HepG2 (cell line): ENCODE results near the gene BCAN. TPM values are rescaled to one million over a fixed set of nuclear protein-coding genes. Genes with fewer than 3 reads are reported as not detected.

ENCODE experiments used
- ATAC-seq: fragments of 200-7000 bp; cut with Tn5 transposase; 3 replicates; pipeline ENCODE4 v1.9.1; 2020; ENCODE audit warnings: mild to moderate bottlenecking, moderate library complexity
- BruUV-seq: library from RNA; stranded (reverse); fragments of 400-500 nt; replicated peaks from 2 replicates; lab custom pipeline; 2021; lab: Mats Ljungman, UMichigan
- CTCF ChIA-PET: fragments of 300-600 bp; formaldehyde crosslinking; extraction: SDS; loops from one replicate; lab custom pipeline; 2021; ENCODE audit warnings: low total read pairs, inconsistent platforms, low intra/inter-chr PET ratio; lab: Yijun Ruan, JAX
- POLR2A ChIA-PET: fragments of 350-600 bp; sonication (Branson Sonifier 250); formaldehyde crosslinking; loops from one replicate; lab custom pipeline; 2020; ENCODE audit warnings: antibody characterized with exemption, inconsistent platforms; lab: Yijun Ruan, JAX
- DNase-seq: peaks from one replicate; pipeline ENCODE4 v3.0.0-alpha.2; 2015; ENCODE audit warnings: low spot score
- FAIRE-seq: peaks from 3 replicates; lab custom pipeline; 2011; peaks lifted over from hg19 to GRCh38; lab: Jason Lieb, UNC
- H2AFZ ChIP-seq: one replicate; pipeline ENCODE4 v1.6.1; 2011; ENCODE audit warnings: low read length, inconsistent platforms
- H3K27ac ChIP-seq: fragments of 300-600 bp; 3 replicates; pipeline ENCODE4 v1.8.0; 2011; ENCODE audit warnings: mixed run types, mild to moderate bottlenecking, mixed read lengths, low read length, inconsistent platforms; ENCODE audit not compliant: insufficient read depth; ENCODE audit errors: extremely low read length
- H3K27me3 ChIP-seq, 2 experiments: fragments of 200-600 bp in 1 of 2; 2 replicates in 1 of 2; 3 replicates in 1 of 2; pipeline versions ENCODE4 v1.6.0 to v1.8.0; 2011; ENCODE audit warnings: low read length in 2 of 2, mild to moderate bottlenecking in 2 of 2, moderate library complexity in 2 of 2, inconsistent platforms in 1 of 2; ENCODE audit not compliant: insufficient read depth in 2 of 2, control insufficient read depth in 1 of 2
- H3K36me3 ChIP-seq, 2 experiments: fragments of 200-600 bp in 1 of 2; replicated peaks in 1 of 2; 2 replicates in 1 of 2; 3 replicates in 1 of 2; pipeline versions ENCODE4 v1.5.1 to v1.8.0; 2011; ENCODE audit warnings: low read length in 2 of 2, inconsistent platforms in 1 of 2; ENCODE audit not compliant: insufficient read depth in 2 of 2, control insufficient read depth in 1 of 2
- H3K4me1 ChIP-seq: 2 replicates; pipeline ENCODE4 v1.5.1; 2012; ENCODE audit warnings: low read length, inconsistent platforms; ENCODE audit not compliant: insufficient read depth
- H3K4me2 ChIP-seq: 2 replicates; pipeline ENCODE4 v1.6.0; 2011; ENCODE audit warnings: low read depth, low read length, inconsistent platforms
- H3K4me3 ChIP-seq, 3 experiments: fragments of 200-600 bp in 1 of 3; sonication (generic), shearing (Covaris generic) in 1 of 3; replicated peaks in 1 of 3; 2 replicates each; pipeline ENCODE4 v1.5.1; 2011 to 2016; ENCODE audit warnings: low read length in 3 of 3, inconsistent platforms in 2 of 3, low read depth in 2 of 3, mild to moderate bottlenecking in 2 of 3, control low read depth in 1 of 3, mixed read lengths in 1 of 3; ENCODE audit not compliant: insufficient read depth in 1 of 3
- H3K79me2 ChIP-seq: one replicate; pipeline ENCODE4 v1.6.1; 2011; ENCODE audit warnings: low read length, inconsistent platforms; ENCODE audit not compliant: insufficient read depth
- H3K9ac ChIP-seq: 2 replicates; pipeline ENCODE4 v1.6.0; 2011; ENCODE audit warnings: mild to moderate bottlenecking, low read depth, low read length, inconsistent platforms; ENCODE audit not compliant: insufficient read depth
- H3K9me3 ChIP-seq: 2 replicates; pipeline ENCODE4 v1.5.1; 2012; ENCODE audit warnings: mild to moderate bottlenecking, low read length
- H4K20me1 ChIP-seq: 2 replicates; pipeline ENCODE4 v1.6.0; 2011; ENCODE audit warnings: inconsistent platforms, mild to moderate bottlenecking, low read length, moderate library complexity; ENCODE audit not compliant: insufficient read depth
- FOSL2 ChIP-seq: sonication (generic); formaldehyde crosslinking; IDR thresholded peaks from 2 replicates; pipeline ENCODE4 v1.4.0; 2020; ENCODE audit warnings: missing genetic modification reagents
- GATAD2A ChIP-seq: IDR thresholded peaks from 2 replicates; pipeline ENCODE4 v1.6.1; 2016
- HNRNPK ChIP-seq: fragments of 200-400 bp; formaldehyde crosslinking; IDR thresholded peaks from 2 replicates; pipeline ENCODE4 v1.6.1; 2018; ENCODE audit warnings: low read length, low read depth, moderate library complexity, mild to moderate bottlenecking; ENCODE audit not compliant: poor library complexity, severe bottlenecking
- POLR2G ChIP-seq: fragments of 200-400 bp; formaldehyde crosslinking; IDR thresholded peaks from 2 replicates; pipeline ENCODE4 v1.6.1; 2018; ENCODE audit warnings: mild to moderate bottlenecking, low read depth, low read length, moderate library complexity
- RCOR2 ChIP-seq: IDR thresholded peaks from 2 replicates; pipeline ENCODE4 v1.6.1; 2016; ENCODE audit warnings: missing biosample characterization, missing genetic modification reagents
- RXRB ChIP-seq: IDR thresholded peaks from 2 replicates; pipeline ENCODE4 v1.6.1; 2016; ENCODE audit warnings: borderline replicate concordance, missing genetic modification reagents, missing compliant biosample characterization
- XRCC5 ChIP-seq: fragments of 200-400 bp; formaldehyde crosslinking; optimal IDR thresholded peaks from 2 replicates; pipeline ENCODE3; 2017; ENCODE audit warnings: mild to moderate bottlenecking, low read length
- ZMYM3 ChIP-seq: sonication (generic); formaldehyde crosslinking; IDR thresholded peaks from 2 replicates; pipeline ENCODE4 v1.5.1; 2020; ENCODE audit warnings: mild to moderate bottlenecking, missing genetic modification reagents
- ZNF317 ChIP-seq: sonication (generic); formaldehyde crosslinking; IDR thresholded peaks from 2 replicates; pipeline ENCODE4 v1.5.0; 2020; ENCODE audit warnings: mild to moderate bottlenecking, missing genetic modification reagents
- ZNF484 ChIP-seq: sonication (generic); formaldehyde crosslinking; IDR thresholded peaks from 2 replicates; pipeline ENCODE4 v1.5.1; 2020; ENCODE audit warnings: mild to moderate bottlenecking, low read depth, missing genetic modification reagents, borderline replicate concordance
- WGBS: methylation state at CpG from one replicate; pipeline ENCODE4 v1.1.6; 2017; ENCODE audit warnings: low lambda C conversion rate; 5-methylcytosine and 5-hydroxymethylcytosine counted together
- in situ Hi-C: cut with HindIII; loops from 2 replicates; pipeline ENCODE4 v1.10.0; 2017; ENCODE audit warnings: low pct_unique_long_range_greater_than_20kb; ENCODE audit not compliant: extremely low pct_ligation_motif_present
- intact Hi-C: fragments of 100-400 bp; cut with micrococcal nuclease; formaldehyde crosslinking; loops from one replicate; pipeline ENCODE4 v1.10.0; 2022; ENCODE audit not compliant: unreplicated experiment
- polyA plus RNA-seq, 8 experiments: library from polyadenylated mRNA; depleted of rRNA in 3 of 8; stranded (reverse) in 7 of 8; unstranded in 1 of 8; fragments of >200 nt; fragmentation: Illumina TruSeq in 4 of 8; extraction: Trizol in 4 of 8; gene quantifications; 2 replicates each; pipeline versions ENCODE4 v1.2.1 to v1.2.3, GENCODE V29; 2011 to 2016; ENCODE audit warnings: low read depth in 4 of 8, missing spikeins in 1 of 8, mixed read lengths in 1 of 8; ENCODE audit not compliant: insufficient read depth in 1 of 8
- total RNA-seq, 5 experiments: library from RNA; depleted of rRNA; stranded (reverse); fragments of >200 nt; fragmentation: Illumina TruSeq; extraction: Trizol; gene quantifications; 2 replicates each; pipeline ENCODE4 v1.2.3, GENCODE V29; 2016; ENCODE audit warnings: low read depth in 1 of 5
- TF ChIP-seq, protein P1 (sequence below): sonication (generic); formaldehyde crosslinking; IDR thresholded peaks from 2 replicates; pipeline ENCODE4 v1.4.0; 2020; ENCODE audit warnings: missing genetic modification reagents, borderline replicate concordance
- TF ChIP-seq, protein P2 (sequence below): sonication (generic); IDR thresholded peaks from 2 replicates; pipeline ENCODE4 v1.6.1; 2016; ENCODE audit warnings: low read depth, borderline replicate concordance
- TF ChIP-seq, protein P3 (sequence below): sonication (generic); formaldehyde crosslinking; IDR thresholded peaks from 2 replicates; pipeline ENCODE4 v1.4.0; 2020; ENCODE audit warnings: mild to moderate bottlenecking, missing genetic modification reagents
- TF ChIP-seq, protein P4 (sequence below): sonication (generic); formaldehyde crosslinking; IDR thresholded peaks from 2 replicates; pipeline ENCODE4 v1.4.0; 2020; ENCODE audit warnings: missing genetic modification reagents, borderline replicate concordance

Gene BCAN
- total and polyA plus RNA-seq, 2 of the 13 experiments (the other 11 are each of a cell fraction or from before 2014, with no cell fraction given) = not detected

DNA sequence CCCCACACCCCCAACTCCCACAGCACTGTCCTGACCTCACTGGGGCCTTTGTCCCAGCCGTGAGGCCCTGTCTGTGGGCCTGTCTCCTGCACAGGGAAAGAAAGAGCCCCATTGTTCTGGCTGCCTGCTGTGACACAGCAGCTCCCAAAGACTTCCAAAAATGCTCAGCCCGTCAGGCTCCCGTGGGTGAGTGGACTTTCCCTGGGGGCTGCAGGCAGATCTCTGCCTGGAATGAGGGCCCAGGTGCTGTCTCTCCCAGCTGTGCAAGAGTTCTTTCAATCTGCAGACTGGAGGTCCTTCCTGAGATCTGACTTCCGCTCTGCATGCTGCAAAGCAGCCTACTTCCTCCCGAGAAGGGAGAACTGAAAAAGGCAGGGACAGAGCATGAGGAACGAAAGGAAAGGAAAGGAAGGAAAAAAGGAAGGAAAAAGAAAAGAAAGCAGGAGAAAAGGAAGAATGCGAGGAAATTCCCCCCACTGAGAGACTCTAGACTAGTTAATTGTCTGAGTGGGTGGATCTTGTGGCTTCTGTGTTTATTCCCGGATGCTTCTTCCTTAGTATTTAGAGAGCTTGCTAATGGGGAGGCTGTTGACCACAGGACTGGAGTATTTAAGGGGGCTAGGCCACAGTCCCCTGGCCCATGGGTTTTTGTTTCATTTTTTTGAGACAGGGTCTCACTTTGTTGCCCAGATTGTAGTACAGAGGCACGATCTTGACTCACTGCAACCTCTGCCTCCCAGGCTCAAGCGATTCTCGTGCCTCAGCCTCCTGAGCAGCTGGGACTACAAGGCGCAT is 20.3 kb downstream of the BCAN start:
- Histone ChIP-seq H2AFZ (no peak overlapping the region), H3K27ac (peak overlapping the region; percentile 95), H3K36me3 (peaks cover 0 to 5% of the 10 kb centered on the region in 2 experiments; a peak in 1 of 5 replicates), H3K79me2 (peaks cover 20% of the 10 kb centered on the region), H3K9me3 (no peaks in the 10 kb centered on the region), H3K4me1 (peaks cover 85% of the 10 kb centered on the region), H3K4me2 (peak overlapping the region; percentile 95), H3K9ac (peak overlapping the region; percentile 94), H4K20me1 (peaks cover 27% of the 10 kb centered on the region), H3K4me3 (peak overlapping the region; percentile 50 to 80 (median 75); a peak in 5 of 6 replicates), H3K27me3 (no peaks in the 10 kb centered on the region; a peak in 1 of 5 replicates)
- WGBS = 47% methylated on average over 12 of the region's 12 CpGs
- peak; percentile 9 for ATAC-seq
- ChIA-PET POLR2A (interaction anchor here (1.0 to 11.4 kb wide), 6 partner anchors 12 to 205 kb away, joined by 5 to 189 read pairs (median 10); partner anchors contain the start of genes ISG20L2, METTL25B, NAXE and NES), CTCF (no interaction called here)
- DNase-seq = peak; percentile 76
- intact Hi-C loops = loop anchor here (10.0 kb wide), 1 partner anchor 63 kb away; the partner anchor contains the start of genes ISG20L2 and METTL25B
- BruUV-seq = no TSS peak
- in situ Hi-C loops = no loop called here
- FAIRE-seq = no peak
- TF ChIP-seq ZNF317 (CRISPR knock-in tag) (0 out of 2 replicates have a peak, but pooled peaks have one; percentile 28), HNRNPK (peak; percentile 1), GATAD2A (peak; percentile 53; the same call in 1 of the 2 replicates), ZNF484 (CRISPR knock-in tag) (no peak), RXRB (CRISPR knock-in tag) (peak; percentile 42; the same call in 1 of the 2 replicates), POLR2G (peak; percentile 17), XRCC5 (peak; percentile 23), FOSL2 (CRISPR knock-in tag) (0 out of 2 replicates have a peak, but pooled peaks have one; percentile 30), ZMYM3 (CRISPR knock-in tag) (peak; percentile 98), RCOR2 (CRISPR knock-in tag) (peak; percentile 92)
- TF ChIP-seq, protein P1, sequence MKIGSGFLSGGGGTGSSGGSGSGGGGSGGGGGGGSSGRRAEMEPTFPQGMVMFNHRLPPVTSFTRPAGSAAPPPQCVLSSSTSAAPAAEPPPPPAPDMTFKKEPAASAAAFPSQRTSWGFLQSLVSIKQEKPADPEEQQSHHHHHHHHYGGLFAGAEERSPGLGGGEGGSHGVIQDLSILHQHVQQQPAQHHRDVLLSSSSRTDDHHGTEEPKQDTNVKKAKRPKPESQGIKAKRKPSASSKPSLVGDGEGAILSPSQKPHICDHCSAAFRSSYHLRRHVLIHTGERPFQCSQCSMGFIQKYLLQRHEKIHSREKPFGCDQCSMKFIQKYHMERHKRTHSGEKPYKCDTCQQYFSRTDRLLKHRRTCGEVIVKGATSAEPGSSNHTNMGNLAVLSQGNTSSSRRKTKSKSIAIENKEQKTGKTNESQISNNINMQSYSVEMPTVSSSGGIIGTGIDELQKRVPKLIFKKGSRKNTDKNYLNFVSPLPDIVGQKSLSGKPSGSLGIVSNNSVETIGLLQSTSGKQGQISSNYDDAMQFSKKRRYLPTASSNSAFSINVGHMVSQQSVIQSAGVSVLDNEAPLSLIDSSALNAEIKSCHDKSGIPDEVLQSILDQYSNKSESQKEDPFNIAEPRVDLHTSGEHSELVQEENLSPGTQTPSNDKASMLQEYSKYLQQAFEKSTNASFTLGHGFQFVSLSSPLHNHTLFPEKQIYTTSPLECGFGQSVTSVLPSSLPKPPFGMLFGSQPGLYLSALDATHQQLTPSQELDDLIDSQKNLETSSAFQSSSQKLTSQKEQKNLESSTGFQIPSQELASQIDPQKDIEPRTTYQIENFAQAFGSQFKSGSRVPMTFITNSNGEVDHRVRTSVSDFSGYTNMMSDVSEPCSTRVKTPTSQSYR (CRISPR knock-in tag) = peak; percentile 47; the same call in 1 of the 2 replicates
- TF ChIP-seq, protein P2, sequence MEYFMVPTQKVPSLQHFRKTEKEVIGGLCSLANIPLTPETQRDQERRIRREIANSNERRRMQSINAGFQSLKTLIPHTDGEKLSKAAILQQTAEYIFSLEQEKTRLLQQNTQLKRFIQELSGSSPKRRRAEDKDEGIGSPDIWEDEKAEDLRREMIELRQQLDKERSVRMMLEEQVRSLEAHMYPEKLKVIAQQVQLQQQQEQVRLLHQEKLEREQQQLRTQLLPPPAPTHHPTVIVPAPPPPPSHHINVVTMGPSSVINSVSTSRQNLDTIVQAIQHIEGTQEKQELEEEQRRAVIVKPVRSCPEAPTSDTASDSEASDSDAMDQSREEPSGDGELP = peak; percentile 48
- TF ChIP-seq, protein P3, sequence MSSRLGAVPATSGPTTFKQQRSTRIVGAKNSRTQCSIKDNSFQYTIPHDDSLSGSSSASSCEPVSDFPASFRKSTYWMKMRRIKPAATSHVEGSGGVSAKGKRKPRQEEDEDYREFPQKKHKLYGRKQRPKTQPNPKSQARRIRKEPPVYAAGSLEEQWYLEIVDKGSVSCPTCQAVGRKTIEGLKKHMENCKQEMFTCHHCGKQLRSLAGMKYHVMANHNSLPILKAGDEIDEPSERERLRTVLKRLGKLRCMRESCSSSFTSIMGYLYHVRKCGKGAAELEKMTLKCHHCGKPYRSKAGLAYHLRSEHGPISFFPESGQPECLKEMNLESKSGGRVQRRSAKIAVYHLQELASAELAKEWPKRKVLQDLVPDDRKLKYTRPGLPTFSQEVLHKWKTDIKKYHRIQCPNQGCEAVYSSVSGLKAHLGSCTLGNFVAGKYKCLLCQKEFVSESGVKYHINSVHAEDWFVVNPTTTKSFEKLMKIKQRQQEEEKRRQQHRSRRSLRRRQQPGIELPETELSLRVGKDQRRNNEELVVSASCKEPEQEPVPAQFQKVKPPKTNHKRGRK (CRISPR knock-in tag) = 0 out of 2 replicates have a peak, but pooled peaks have one; percentile 65
- TF ChIP-seq, protein P4, sequence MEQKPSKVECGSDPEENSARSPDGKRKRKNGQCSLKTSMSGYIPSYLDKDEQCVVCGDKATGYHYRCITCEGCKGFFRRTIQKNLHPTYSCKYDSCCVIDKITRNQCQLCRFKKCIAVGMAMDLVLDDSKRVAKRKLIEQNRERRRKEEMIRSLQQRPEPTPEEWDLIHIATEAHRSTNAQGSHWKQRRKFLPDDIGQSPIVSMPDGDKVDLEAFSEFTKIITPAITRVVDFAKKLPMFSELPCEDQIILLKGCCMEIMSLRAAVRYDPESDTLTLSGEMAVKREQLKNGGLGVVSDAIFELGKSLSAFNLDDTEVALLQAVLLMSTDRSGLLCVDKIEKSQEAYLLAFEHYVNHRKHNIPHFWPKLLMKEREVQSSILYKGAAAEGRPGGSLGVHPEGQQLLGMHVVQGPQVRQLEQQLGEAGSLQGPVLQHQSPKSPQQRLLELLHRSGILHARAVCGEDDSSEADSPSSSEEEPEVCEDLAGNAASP (CRISPR knock-in tag) = peak; percentile 61; the same call in 1 of the 2 replicates
